Natural killer cell (primary cell): ENCODE results near the gene ISM1. TPM values are rescaled to one million over a fixed set of nuclear protein-coding genes. Genes with fewer than 3 reads are reported as not detected.

Experiments used
- ATAC-seq, 3 donors: fragments of 150-1000 bp in 2 of 3; fragments of 200-7000 bp in 1 of 3; cut with Tn5 transposase; 1 replicate in 1 of 3; 2 replicates in 2 of 3; pipeline ENCODE4 v1.10.0; 2021; ENCODE audit warnings: mild to moderate bottlenecking in 2 of 3, moderate library complexity in 2 of 3
- DNase-seq, 2 donors: peaks; one replicate each; pipeline versions ENCODE4 v3.0.0 to v3.0.0-alpha.2; 2013 to 2021; ENCODE audit warnings: mixed read lengths in 1 of 2
- H3K27ac ChIP-seq: one replicate; pipeline ENCODE4 v1.5.1; 2013; ENCODE audit warnings: mild to moderate bottlenecking, low read length
- H3K27me3 ChIP-seq: one replicate; pipeline ENCODE4 v1.6.1; 2013; ENCODE audit warnings: low read length; ENCODE audit not compliant: control insufficient read depth, insufficient read depth
- H3K36me3 ChIP-seq: one replicate; pipeline ENCODE4 v1.6.1; 2013; ENCODE audit warnings: low read length; ENCODE audit not compliant: control insufficient read depth, insufficient read depth
- H3K4me1 ChIP-seq: one replicate; pipeline ENCODE4 v1.6.1; 2013; ENCODE audit warnings: low read length; ENCODE audit not compliant: control insufficient read depth, insufficient read depth
- H3K4me3 ChIP-seq: one replicate; pipeline ENCODE4 v1.5.1; 2013; ENCODE audit warnings: low read length
- H3K9me3 ChIP-seq: one replicate; pipeline ENCODE4 v1.6.1; 2013; ENCODE audit warnings: low read length; ENCODE audit not compliant: control insufficient read depth, insufficient read depth
- H3K27ac Mint-ChIP-seq, 2 donors: one replicate each; pipeline ENCODE4 v1.8.0; 2022; ENCODE audit warnings: mild to moderate bottlenecking in 2 of 2, mixed read lengths in 2 of 2, moderate library complexity in 1 of 2
- H3K27me3 Mint-ChIP-seq, 2 donors: one replicate each; pipeline ENCODE4 v1.8.0; 2022; ENCODE audit warnings: low read depth in 2 of 2, mixed read lengths in 2 of 2
- H3K36me3 Mint-ChIP-seq: one replicate; pipeline ENCODE4 v1.8.0; 2022; ENCODE audit warnings: mixed read lengths
- H3K4me1 Mint-ChIP-seq, 2 donors: one replicate each; pipeline ENCODE4 v1.8.0; 2022; ENCODE audit warnings: mixed read lengths in 2 of 2
- H3K4me3 Mint-ChIP-seq: one replicate; pipeline ENCODE4 v1.8.0; 2022; ENCODE audit warnings: mild to moderate bottlenecking, moderate library complexity, mixed read lengths
- H3K9me3 Mint-ChIP-seq, 2 donors: one replicate each; pipeline ENCODE4 v1.8.0; 2022; ENCODE audit warnings: mixed read lengths in 2 of 2
- CTCF ChIP-seq: fragments of 200-600 bp; IDR thresholded peaks from one replicate; pipeline ENCODE4 v1.8.0; 2022; ENCODE audit warnings: antibody characterized with exemption
- WGBS: methylation state at CpG from one replicate; pipeline ENCODE4 v1.1.7; 2013; ENCODE audit warnings: missing lambda C conversion rate; ENCODE audit not compliant: insufficient coverage; 5-methylcytosine and 5-hydroxymethylcytosine counted together
- intact Hi-C: fragments of 100-400 bp; cut with micrococcal nuclease; formaldehyde crosslinking; loops from one replicate; pipeline ENCODE4 v1.14.2; 2022
- total RNA-seq, 4 donors: library from RNA; stranded (reverse); fragments of 120-200 nt in 1 of 4; gene quantifications; one replicate each; pipeline versions ENCODE4 v1.2.3 to v1.2.4, GENCODE V29; 2013 to 2022

Gene ISM1
- under 1 TPM in 1 of 3 donors, not detected in 2; 0.13 TPM for total RNA-seq
- total RNA-seq (2013), result 0.11 TPM

- Histone ChIP-seq H3K4me3 (peak within 1 kb of the TSS; percentile 33), H3K27ac (no peak within 1 kb of the TSS), H3K4me1 (peaks cover 22% of the 10 kb centered on the region), H3K9me3 (no peaks in the 10 kb centered on the region), H3K36me3 (no peaks in the 10 kb centered on the region), H3K27me3 (peaks cover 39% of the 10 kb centered on the region)
- under 1% methylated on average over 30 of the region's 39 CpGs for WGBS
- H3K27me3 Mint-ChIP-seq, result peaks cover 55 to 59% of the 10 kb centered on the region in 2 donors
- ATAC-seq (peak; percentile 34 to 46 (median 38)), DNase-seq (peak in 1 of 2 donors; percentile 58)
- H3K27ac Mint-ChIP-seq, result no peak within 1 kb of the TSS
- no peak for TF ChIP-seq CTCF
- H3K9me3 Mint-ChIP-seq, result no peaks in the 10 kb centered on the region
- H3K4me1 Mint-ChIP-seq, result peaks cover 15 to 25% of the 10 kb centered on the region in 2 donors
- H3K4me3 Mint-ChIP-seq, result peak within 1 kb of the TSS; percentile 89
- intact Hi-C loops, result no loop called here
- H3K36me3 Mint-ChIP-seq, result no peaks in the 10 kb centered on the region
These were observed at the start of gene ISM1 for GRCh38 chr20:13220904-13221297. Gene ISM1, plus strand, starts transcription at chr20:13221274. Its CDS starts 503 bp downstream, at chr20:13221777.

GRCh38 chr20:13173201-13173600 lies 47.9 kb upstream of the ISM1 start:
- H3K9me3 Mint-ChIP-seq, result no peaks in the 10 kb centered on the region

GRCh38 chr20:13174402-13174801 lies 46.7 kb upstream of the ISM1 start:
- no peak for ATAC-seq
- H3K4me3 ChIP-seq, result no peak overlapping the region
- Mint-ChIP-seq H3K36me3 (no peaks in the 10 kb centered on the region), H3K27me3 (peaks cover 28 to 49% of the 10 kb centered on the region in 2 donors), H3K4me1 (no peaks in the 10 kb centered on the region), H3K9me3 (no peaks in the 10 kb centered on the region), H3K4me3 (no peak overlapping the region), H3K27ac (no peak overlapping the region)
- H3K27ac ChIP-seq, result no peak overlapping the region
- H3K27me3 ChIP-seq, result no peaks in the 10 kb centered on the region
- H3K36me3 ChIP-seq, result no peaks in the 10 kb centered on the region
- H3K4me1 ChIP-seq, result no peaks in the 10 kb centered on the region
- TF ChIP-seq CTCF, result no peak
- intact Hi-C loops, result no loop called here
- H3K9me3 ChIP-seq, result no peaks in the 10 kb centered on the region
- DNase-seq, result no peak
- WGBS, result 81% methylated on average over 8 of the region's 9 CpGs

More at GRCh38 chr20:13173201-13173600, 47.9 kb upstream of the ISM1 start:
- Histone ChIP-seq H3K27ac (no peak overlapping the region), H3K36me3 (no peaks in the 10 kb centered on the region), H3K27me3 (no peaks in the 10 kb centered on the region), H3K9me3 (no peaks in the 10 kb centered on the region), H3K4me3 (no peak overlapping the region), H3K4me1 (no peaks in the 10 kb centered on the region)
- peaks cover 28 to 46% of the 10 kb centered on the region in 2 donors for H3K27me3 Mint-ChIP-seq
- WGBS, result 72% methylated on average over 2 of the region's 2 CpGs
- no peak overlapping the region for H3K4me3 Mint-ChIP-seq
- DNase-seq (no peak), ATAC-seq (no peak)
- TF ChIP-seq CTCF, result no peak
- H3K27ac Mint-ChIP-seq, result no peak overlapping the region
- no peaks in the 10 kb centered on the region for H3K36me3 Mint-ChIP-seq
- no peaks in the 10 kb centered on the region for H3K4me1 Mint-ChIP-seq
- intact Hi-C loops, result no loop called here
